SK-N-SH treated with all-trans-retinoic acid at 6 μM for 48 hours (cell line): ENCODE measurements around the gene GDF2.

ENCODE experiments used
- BACH2 ChIP-seq: fragments of 250-450 bp; sonication (Bioruptor Pico); IDR thresholded peaks from 2 replicates; pipeline ENCODE4 v1.9.0; 2021; ENCODE audit warnings: mild to moderate bottlenecking, borderline replicate concordance
- GLIS3 ChIP-seq: fragments of 250-450 bp; sonication (Bioruptor Pico); IDR thresholded peaks from 2 replicates; pipeline ENCODE4 v1.5.0; 2020; ENCODE audit warnings: mild to moderate bottlenecking, moderate library complexity
- ISL1 ChIP-seq: fragments of 250-450 bp; sonication (Bioruptor Pico); IDR thresholded peaks from 2 replicates; pipeline ENCODE4 v2.1.2; 2022; ENCODE audit warnings: mild to moderate bottlenecking, moderate library complexity
- OSR1 ChIP-seq: fragments of 250-450 bp; sonication (Bioruptor Pico); IDR thresholded peaks from 2 replicates; pipeline ENCODE4 v1.8.0; 2022; ENCODE audit warnings: moderate library complexity, mild to moderate bottlenecking, inconsistent platforms
- TCF4 ChIP-seq: fragments of 250-450 bp; sonication (Bioruptor Pico); IDR thresholded peaks from 2 replicates; pipeline ENCODE4 v1.8.0; 2021; ENCODE audit warnings: mild to moderate bottlenecking, moderate library complexity, borderline replicate concordance
- ZC3H10 ChIP-seq: fragments of 250-450 bp; sonication (Bioruptor Pico); IDR thresholded peaks from 2 replicates; pipeline ENCODE4 v1.5.1; 2021; ENCODE audit warnings: mild to moderate bottlenecking, moderate library complexity
- ZFP3 ChIP-seq: fragments of 250-450 bp; sonication (Bioruptor Pico); IDR thresholded peaks from 2 replicates; pipeline ENCODE4 v1.5.0; 2020; ENCODE audit warnings: mild to moderate bottlenecking, moderate library complexity
- ZFP30 ChIP-seq: fragments of 450-650 bp; formaldehyde crosslinking; IDR thresholded peaks from 2 replicates; pipeline ENCODE4 v1.5.0; 2022; ENCODE audit warnings: mild to moderate bottlenecking, moderate library complexity
- ZNF70 ChIP-seq: fragments of 450-650 bp; formaldehyde crosslinking; IDR thresholded peaks from 2 replicates; pipeline ENCODE4 v1.5.0; 2020; ENCODE audit warnings: mild to moderate bottlenecking, moderate library complexity
- TF ChIP-seq, protein P1 (sequence below): fragments of 250-450 bp; sonication (Bioruptor Pico); IDR thresholded peaks from 2 replicates; pipeline ENCODE4 v1.8.0; 2021; ENCODE audit warnings: low read depth, mild to moderate bottlenecking, moderate library complexity, borderline replicate concordance
- TF ChIP-seq, protein P2 (sequence below): fragments of 250-450 bp; sonication (Bioruptor Pico); IDR thresholded peaks from 2 replicates; pipeline ENCODE4 v1.5.0; 2020; ENCODE audit warnings: mild to moderate bottlenecking, moderate library complexity

GRCh38 chr10:47314416-47314970 is 7.8 kb upstream of the GDF2 start:
- TF ChIP-seq ZFP3, result no peak
- TF ChIP-seq, protein P1, sequence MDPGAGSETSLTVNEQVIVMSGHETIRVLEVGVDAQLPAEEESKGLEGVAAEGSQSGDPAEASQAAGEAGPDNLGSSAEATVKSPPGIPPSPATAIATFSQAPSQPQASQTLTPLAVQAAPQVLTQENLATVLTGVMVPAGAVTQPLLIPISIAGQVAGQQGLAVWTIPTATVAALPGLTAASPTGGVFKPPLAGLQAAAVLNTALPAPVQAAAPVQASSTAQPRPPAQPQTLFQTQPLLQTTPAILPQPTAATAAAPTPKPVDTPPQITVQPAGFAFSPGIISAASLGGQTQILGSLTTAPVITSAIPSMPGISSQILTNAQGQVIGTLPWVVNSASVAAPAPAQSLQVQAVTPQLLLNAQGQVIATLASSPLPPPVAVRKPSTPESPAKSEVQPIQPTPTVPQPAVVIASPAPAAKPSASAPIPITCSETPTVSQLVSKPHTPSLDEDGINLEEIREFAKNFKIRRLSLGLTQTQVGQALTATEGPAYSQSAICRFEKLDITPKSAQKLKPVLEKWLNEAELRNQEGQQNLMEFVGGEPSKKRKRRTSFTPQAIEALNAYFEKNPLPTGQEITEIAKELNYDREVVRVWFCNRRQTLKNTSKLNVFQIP (CRISPR knock-in tag), result no peak
- TF ChIP-seq ZFP30 (CRISPR knock-in tag), result no peak
- TF ChIP-seq OSR1 (CRISPR knock-in tag), result no peak
- TF ChIP-seq ZC3H10 (CRISPR knock-in tag), result no peak
- no peak for TF ChIP-seq GLIS3 (CRISPR knock-in tag)
- TF ChIP-seq ISL1, result no peak
- no peak for TF ChIP-seq BACH2 (CRISPR knock-in tag)
- no peak for TF ChIP-seq ZNF70 (CRISPR knock-in tag)
- TF ChIP-seq TCF4, result no peak
- TF ChIP-seq, protein P2, sequence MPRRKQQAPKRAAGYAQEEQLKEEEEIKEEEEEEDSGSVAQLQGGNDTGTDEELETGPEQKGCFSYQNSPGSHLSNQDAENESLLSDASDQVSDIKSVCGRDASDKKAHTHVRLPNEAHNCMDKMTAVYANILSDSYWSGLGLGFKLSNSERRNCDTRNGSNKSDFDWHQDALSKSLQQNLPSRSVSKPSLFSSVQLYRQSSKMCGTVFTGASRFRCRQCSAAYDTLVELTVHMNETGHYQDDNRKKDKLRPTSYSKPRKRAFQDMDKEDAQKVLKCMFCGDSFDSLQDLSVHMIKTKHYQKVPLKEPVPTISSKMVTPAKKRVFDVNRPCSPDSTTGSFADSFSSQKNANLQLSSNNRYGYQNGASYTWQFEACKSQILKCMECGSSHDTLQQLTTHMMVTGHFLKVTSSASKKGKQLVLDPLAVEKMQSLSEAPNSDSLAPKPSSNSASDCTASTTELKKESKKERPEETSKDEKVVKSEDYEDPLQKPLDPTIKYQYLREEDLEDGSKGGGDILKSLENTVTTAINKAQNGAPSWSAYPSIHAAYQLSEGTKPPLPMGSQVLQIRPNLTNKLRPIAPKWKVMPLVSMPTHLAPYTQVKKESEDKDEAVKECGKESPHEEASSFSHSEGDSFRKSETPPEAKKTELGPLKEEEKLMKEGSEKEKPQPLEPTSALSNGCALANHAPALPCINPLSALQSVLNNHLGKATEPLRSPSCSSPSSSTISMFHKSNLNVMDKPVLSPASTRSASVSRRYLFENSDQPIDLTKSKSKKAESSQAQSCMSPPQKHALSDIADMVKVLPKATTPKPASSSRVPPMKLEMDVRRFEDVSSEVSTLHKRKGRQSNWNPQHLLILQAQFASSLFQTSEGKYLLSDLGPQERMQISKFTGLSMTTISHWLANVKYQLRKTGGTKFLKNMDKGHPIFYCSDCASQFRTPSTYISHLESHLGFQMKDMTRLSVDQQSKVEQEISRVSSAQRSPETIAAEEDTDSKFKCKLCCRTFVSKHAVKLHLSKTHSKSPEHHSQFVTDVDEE (CRISPR knock-in tag), result no peak
